Measurements from ENCODE around the gene OR2A2.

DNA sequence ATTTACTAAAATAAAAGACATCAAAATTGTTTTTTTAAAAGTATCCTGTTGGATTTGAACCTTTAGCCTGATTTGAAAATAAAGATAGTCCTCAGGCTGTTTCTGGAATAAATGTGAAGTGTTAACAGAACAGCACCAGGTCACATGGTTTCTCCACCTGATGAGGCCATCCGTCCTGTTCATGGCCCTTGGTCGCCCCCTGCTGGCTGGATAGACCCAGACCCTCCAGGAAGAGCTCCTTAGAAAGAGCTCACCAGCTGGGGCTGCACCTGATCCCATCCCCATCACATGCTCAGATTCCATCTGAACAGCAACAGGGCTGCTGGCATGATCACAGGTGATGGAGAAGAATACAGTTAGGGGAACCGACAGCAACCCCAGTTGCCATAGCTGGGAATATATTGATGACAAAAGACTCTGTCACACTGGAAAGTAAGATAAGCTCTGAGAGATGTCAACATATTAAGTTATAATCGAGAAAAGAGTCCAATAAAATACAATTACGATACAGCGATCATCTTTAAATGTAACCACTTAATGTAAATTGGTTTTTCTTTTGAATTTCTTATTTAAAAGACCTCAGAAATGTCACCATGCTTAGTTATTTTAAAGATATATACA is 18.4 kb downstream of the OR2A2 start:
- TF ChIP-seq, protein P1, sequence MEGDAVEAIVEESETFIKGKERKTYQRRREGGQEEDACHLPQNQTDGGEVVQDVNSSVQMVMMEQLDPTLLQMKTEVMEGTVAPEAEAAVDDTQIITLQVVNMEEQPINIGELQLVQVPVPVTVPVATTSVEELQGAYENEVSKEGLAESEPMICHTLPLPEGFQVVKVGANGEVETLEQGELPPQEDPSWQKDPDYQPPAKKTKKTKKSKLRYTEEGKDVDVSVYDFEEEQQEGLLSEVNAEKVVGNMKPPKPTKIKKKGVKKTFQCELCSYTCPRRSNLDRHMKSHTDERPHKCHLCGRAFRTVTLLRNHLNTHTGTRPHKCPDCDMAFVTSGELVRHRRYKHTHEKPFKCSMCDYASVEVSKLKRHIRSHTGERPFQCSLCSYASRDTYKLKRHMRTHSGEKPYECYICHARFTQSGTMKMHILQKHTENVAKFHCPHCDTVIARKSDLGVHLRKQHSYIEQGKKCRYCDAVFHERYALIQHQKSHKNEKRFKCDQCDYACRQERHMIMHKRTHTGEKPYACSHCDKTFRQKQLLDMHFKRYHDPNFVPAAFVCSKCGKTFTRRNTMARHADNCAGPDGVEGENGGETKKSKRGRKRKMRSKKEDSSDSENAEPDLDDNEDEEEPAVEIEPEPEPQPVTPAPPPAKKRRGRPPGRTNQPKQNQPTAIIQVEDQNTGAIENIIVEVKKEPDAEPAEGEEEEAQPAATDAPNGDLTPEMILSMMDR (IDR thresholded peaks at IDR 0.05), result peak; percentile 88
- TF ChIP-seq EZH2 (IDR thresholded peaks at IDR 0.05), result no peak
